HL-60 (cell line): ENCODE data around the gene YIF1A.

Source experiments
- DNase-seq, 2 experiments: peaks; one replicate each; pipeline ENCODE4 v3.0.0-alpha.2; 2010 to 2020; ENCODE audit warnings: low read depth in 1 of 2, low spot score in 1 of 2
- H3K27ac ChIP-seq: fragments of 250-450 bp; sonication (Bioruptor Pico); replicated peaks from 2 replicates; pipeline ENCODE4 v1.5.1; 2020; ENCODE audit warnings: mild to moderate bottlenecking, moderate library complexity
- H3K27me3 ChIP-seq: fragments of 250-450 bp; sonication (Bioruptor Pico); 2 replicates; pipeline ENCODE4 v1.5.1; 2021; ENCODE audit warnings: mild to moderate bottlenecking, moderate library complexity; ENCODE audit not compliant: insufficient read depth, poor library complexity, severe bottlenecking
- H3K4me3 ChIP-seq: replicated peaks from 2 replicates; pipeline ENCODE4 v1.5.1; 2011; ENCODE audit warnings: mild to moderate bottlenecking, control low read depth, low read length; ENCODE audit not compliant: insufficient read depth
- GABPA ChIP-seq: IDR thresholded peaks from 2 replicates; pipeline ENCODE4 v1.6.1; 2012; ENCODE audit warnings: low read depth
- POLR2AphosphoS5 ChIP-seq: IDR thresholded peaks from 2 replicates; pipeline ENCODE4 v1.6.1; 2012; ENCODE audit warnings: low read depth
- SPI1 ChIP-seq: IDR thresholded peaks from 2 replicates; pipeline ENCODE4 v1.6.1; 2012; ENCODE audit warnings: low read depth, mild to moderate bottlenecking, borderline replicate concordance
- TF ChIP-seq, protein P1 (sequence below): IDR thresholded peaks from one replicate; pipeline ENCODE4 v1.5.1; 2011; ENCODE audit warnings: low read length, control low read depth, inconsistent platforms; ENCODE audit not compliant: insufficient read depth
- TF ChIP-seq, protein P2 (sequence below): IDR thresholded peaks from 2 replicates; pipeline ENCODE4 v1.6.1; 2012; ENCODE audit warnings: low read depth; ENCODE audit not compliant: insufficient replicate concordance

The YIF1A gene

DNA sequence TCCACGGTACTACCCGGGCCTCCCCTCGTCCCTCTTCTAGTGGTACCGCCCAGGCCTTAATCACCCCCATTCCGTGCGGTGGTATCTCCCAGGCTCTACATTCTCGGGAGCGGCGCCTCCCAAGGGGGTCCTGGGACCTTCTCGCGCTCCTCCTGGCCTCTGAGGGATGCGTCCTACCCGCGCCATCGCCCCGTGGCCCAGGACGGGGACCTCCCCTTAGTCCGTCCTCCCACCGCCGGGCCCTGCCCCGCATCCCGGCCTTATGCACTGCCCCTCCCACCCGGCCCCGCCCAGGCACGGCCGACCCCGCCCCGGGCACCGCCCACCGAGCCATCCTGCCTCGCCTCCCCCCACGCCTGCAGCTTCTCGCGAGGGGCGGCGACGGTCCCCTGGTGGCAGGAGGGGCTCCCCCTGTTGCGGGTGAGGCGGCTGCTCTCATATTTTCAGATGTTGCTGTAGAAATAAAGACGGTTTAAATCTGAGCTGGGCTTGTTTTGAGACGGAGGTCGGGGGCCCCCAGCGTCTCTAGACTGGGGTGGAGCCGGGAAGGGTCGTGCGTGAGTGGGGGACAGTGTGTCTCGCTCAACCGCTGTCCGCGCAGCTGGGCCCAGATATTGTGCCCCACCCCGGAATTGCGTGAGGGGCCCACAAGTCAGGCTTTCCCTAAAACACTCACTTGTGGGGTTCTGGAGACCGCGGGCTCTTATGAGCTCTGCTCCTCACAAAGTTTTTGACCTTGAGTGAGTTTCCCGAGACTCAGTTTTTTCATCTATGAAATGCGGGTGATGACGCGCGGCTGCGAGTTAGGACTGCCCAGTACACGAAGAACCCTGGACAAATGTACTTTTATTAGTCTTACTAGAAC is 21.3 kb downstream of the YIF1A start:
- TF ChIP-seq POLR2AphosphoS5: no peak; the same call in 1 of the 2 replicates
- no peak for TF ChIP-seq GABPA
- TF ChIP-seq, protein P1, sequence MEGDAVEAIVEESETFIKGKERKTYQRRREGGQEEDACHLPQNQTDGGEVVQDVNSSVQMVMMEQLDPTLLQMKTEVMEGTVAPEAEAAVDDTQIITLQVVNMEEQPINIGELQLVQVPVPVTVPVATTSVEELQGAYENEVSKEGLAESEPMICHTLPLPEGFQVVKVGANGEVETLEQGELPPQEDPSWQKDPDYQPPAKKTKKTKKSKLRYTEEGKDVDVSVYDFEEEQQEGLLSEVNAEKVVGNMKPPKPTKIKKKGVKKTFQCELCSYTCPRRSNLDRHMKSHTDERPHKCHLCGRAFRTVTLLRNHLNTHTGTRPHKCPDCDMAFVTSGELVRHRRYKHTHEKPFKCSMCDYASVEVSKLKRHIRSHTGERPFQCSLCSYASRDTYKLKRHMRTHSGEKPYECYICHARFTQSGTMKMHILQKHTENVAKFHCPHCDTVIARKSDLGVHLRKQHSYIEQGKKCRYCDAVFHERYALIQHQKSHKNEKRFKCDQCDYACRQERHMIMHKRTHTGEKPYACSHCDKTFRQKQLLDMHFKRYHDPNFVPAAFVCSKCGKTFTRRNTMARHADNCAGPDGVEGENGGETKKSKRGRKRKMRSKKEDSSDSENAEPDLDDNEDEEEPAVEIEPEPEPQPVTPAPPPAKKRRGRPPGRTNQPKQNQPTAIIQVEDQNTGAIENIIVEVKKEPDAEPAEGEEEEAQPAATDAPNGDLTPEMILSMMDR: no peak
- TF ChIP-seq, protein P2, sequence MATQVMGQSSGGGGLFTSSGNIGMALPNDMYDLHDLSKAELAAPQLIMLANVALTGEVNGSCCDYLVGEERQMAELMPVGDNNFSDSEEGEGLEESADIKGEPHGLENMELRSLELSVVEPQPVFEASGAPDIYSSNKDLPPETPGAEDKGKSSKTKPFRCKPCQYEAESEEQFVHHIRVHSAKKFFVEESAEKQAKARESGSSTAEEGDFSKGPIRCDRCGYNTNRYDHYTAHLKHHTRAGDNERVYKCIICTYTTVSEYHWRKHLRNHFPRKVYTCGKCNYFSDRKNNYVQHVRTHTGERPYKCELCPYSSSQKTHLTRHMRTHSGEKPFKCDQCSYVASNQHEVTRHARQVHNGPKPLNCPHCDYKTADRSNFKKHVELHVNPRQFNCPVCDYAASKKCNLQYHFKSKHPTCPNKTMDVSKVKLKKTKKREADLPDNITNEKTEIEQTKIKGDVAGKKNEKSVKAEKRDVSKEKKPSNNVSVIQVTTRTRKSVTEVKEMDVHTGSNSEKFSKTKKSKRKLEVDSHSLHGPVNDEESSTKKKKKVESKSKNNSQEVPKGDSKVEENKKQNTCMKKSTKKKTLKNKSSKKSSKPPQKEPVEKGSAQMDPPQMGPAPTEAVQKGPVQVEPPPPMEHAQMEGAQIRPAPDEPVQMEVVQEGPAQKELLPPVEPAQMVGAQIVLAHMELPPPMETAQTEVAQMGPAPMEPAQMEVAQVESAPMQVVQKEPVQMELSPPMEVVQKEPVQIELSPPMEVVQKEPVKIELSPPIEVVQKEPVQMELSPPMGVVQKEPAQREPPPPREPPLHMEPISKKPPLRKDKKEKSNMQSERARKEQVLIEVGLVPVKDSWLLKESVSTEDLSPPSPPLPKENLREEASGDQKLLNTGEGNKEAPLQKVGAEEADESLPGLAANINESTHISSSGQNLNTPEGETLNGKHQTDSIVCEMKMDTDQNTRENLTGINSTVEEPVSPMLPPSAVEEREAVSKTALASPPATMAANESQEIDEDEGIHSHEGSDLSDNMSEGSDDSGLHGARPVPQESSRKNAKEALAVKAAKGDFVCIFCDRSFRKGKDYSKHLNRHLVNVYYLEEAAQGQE: no peak
- TF ChIP-seq SPI1: no peak
- H3K4me3 ChIP-seq: peak overlapping the region; percentile 62
- H3K27ac ChIP-seq: peak overlapping the region; percentile 83
- peak in 1 of 2 experiments; percentile 74 for DNase-seq
- no peaks in the 10 kb centered on the region for H3K27me3 ChIP-seq

DNA sequence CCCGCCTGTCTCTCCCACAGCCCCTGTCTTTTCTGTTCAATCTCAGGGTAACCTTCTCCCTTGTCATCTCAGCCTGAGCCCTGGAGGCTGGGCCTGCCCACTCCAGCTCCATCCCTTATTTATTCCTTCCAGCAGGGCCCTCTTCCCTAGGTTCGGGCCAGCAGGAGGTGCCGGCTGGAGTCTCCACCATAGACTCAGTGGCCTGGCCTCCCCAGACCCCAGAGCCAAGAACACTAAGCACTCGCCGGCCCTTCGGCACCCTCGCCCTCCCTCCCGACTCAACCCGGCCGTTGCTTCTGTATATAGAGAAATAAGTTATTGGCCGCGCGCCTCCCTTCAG is 21.9 kb downstream of the YIF1A start:
- no peak for DNase-seq

DNA sequence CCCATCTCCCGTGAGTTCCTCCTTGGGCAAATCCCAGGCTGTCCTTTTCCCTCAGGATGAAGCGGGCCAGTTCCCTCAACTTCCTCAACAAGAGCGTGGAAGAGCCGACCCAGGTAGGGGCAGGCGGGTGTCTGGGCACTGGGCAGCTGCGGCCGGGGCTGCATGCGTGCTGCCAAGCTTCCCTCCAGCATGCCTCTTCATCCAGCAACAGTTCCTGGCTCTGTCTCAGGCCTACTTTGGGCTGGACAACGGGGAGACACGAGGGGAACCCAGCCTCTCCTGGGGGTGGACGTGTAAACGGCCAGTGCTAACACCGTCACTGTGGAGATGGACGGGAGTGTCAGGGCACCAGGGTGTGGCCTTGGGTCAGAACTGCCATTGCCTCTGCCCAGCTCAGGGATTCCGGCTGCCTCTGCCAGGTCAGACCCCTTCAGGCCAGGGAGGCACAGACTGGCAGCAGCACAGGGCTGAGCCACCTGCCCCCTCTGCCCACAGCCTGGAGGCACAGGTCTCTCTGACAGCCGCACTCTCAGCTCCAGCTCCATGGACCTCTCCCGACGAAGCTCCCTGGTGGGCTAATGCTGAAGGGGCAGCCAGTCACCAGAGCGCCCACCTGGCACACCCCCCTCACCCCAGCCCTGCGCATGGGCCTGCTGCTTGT is 22.4 kb downstream of the YIF1A start:
- no peak overlapping the region; the same call in 1 of the 2 replicates for H3K27ac ChIP-seq
- H3K27me3 ChIP-seq: no peaks in the 10 kb centered on the region
- DNase-seq: no peak
- H3K4me3 ChIP-seq: no peak overlapping the region
- no peak for TF ChIP-seq POLR2AphosphoS5
- TF ChIP-seq, protein P2: no peak
- no peak for TF ChIP-seq GABPA
- TF ChIP-seq SPI1: no peak
- TF ChIP-seq, protein P1: no peak

More for the DNA sequence above, 21.9 kb downstream of the YIF1A start:
- Histone ChIP-seq H3K27me3 (no peaks in the 10 kb centered on the region), H3K4me3 (peak overlapping the region; percentile 62), H3K27ac (no peak overlapping the region; the same call in 1 of the 2 replicates)
- TF ChIP-seq POLR2AphosphoS5 (no peak), SPI1 (no peak), GABPA (no peak)
- TF ChIP-seq, protein P2: no peak
- TF ChIP-seq, protein P1: no peak
